ENCODE measurements around the gene PPP2R2C.

Gene PPP2R2C

GRCh38 chr4:6377626-6378492 is 94.6 kb downstream of the PPP2R2C start:
- DNase-seq, result no peak

GRCh38 chr4:6375620-6376295 is 96.7 kb downstream of the PPP2R2C start:
- no peak for DNase-seq

- DNase-seq, result no peak
Measured at GRCh38 chr4:6374575-6374974, 97.8 kb downstream of the PPP2R2C start.

GRCh38 chr4:6373541-6374410 is 98.6 kb downstream of the PPP2R2C start:
- no peak for DNase-seq

GRCh38 chr4:6372649-6373525 is 99.5 kb downstream of the PPP2R2C start:
- DNase-seq, result peak; percentile 47

GRCh38 chr4:6371812-6372211 is 100.6 kb downstream of the PPP2R2C start:
- DNase-seq, result no peak

- no peak for DNase-seq
Measured at GRCh38 chr4:6371271-6371670, 101.1 kb downstream of the PPP2R2C start.

- no peak for DNase-seq
Measured at GRCh38 chr4:6369924-6370645, 102.3 kb downstream of the PPP2R2C start.

- no peak for DNase-seq
Measured at GRCh38 chr4:6369511-6369910, 102.9 kb downstream of the PPP2R2C start.

- DNase-seq, result no peak
Measured at GRCh38 chr4:6369035-6369434, 103.4 kb downstream of the PPP2R2C start.

GRCh38 chr4:6368601-6369000 is 103.8 kb downstream of the PPP2R2C start:
- DNase-seq, result peak; percentile 21

- DNase-seq, result peak; percentile 62
Measured at GRCh38 chr4:6368096-6368495, 104.3 kb downstream of the PPP2R2C start.

GRCh38 chr4:6367371-6367851 is 105.0 kb downstream of the PPP2R2C start:
- peak; percentile 69 for DNase-seq

GRCh38 chr4:6366581-6366980 is 105.8 kb downstream of the PPP2R2C start:
- DNase-seq, result no peak

GRCh38 chr4:6365545-6366086 is 106.8 kb downstream of the PPP2R2C start:
- DNase-seq, result no peak

- DNase-seq, result no peak
Measured at GRCh38 chr4:6364581-6364980, 107.8 kb downstream of the PPP2R2C start.

- peak; percentile 86 for DNase-seq
Measured at GRCh38 chr4:6364146-6364545, 108.3 kb downstream of the PPP2R2C start.

GRCh38 chr4:6362896-6363295 is 109.5 kb downstream of the PPP2R2C start:
- no peak for DNase-seq

- no peak for DNase-seq
Measured at GRCh38 chr4:6362243-6362885, 110.0 kb downstream of the PPP2R2C start.

- DNase-seq, result no peak
Measured at GRCh38 chr4:6361076-6361784, 111.2 kb downstream of the PPP2R2C start.

Data from NCI-H2171 treated with DMSO at 0.1 percent for 48 hours (cell line).